ENCODE results near the gene PAX8.

GRCh38 chr2:113228991-113229716 is 49.6 kb downstream of the PAX8 start:
- TF ChIP-seq, protein P1, sequence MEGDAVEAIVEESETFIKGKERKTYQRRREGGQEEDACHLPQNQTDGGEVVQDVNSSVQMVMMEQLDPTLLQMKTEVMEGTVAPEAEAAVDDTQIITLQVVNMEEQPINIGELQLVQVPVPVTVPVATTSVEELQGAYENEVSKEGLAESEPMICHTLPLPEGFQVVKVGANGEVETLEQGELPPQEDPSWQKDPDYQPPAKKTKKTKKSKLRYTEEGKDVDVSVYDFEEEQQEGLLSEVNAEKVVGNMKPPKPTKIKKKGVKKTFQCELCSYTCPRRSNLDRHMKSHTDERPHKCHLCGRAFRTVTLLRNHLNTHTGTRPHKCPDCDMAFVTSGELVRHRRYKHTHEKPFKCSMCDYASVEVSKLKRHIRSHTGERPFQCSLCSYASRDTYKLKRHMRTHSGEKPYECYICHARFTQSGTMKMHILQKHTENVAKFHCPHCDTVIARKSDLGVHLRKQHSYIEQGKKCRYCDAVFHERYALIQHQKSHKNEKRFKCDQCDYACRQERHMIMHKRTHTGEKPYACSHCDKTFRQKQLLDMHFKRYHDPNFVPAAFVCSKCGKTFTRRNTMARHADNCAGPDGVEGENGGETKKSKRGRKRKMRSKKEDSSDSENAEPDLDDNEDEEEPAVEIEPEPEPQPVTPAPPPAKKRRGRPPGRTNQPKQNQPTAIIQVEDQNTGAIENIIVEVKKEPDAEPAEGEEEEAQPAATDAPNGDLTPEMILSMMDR (IDR thresholded peaks at IDR 0.05), result no peak
- no peak for TF ChIP-seq EZH2 (IDR thresholded peaks at IDR 0.05; ENCODE audit: borderline replicate concordance, insufficient read depth, low read depth, low read length, poor library complexity, severe bottlenecking)
